A673 (cell line): Measurements from ENCODE around the gene HBD.

ENCODE experiments used
- EZH2 ChIP-seq: fragments of 200-600 bp; sonication (generic); IDR thresholded peaks from 2 replicates; pipeline ENCODE4 v1.6.1; 2017; ENCODE audit warnings: borderline replicate concordance, low read depth, mild to moderate bottlenecking, mixed read lengths, antibody characterized with exemption, low read length; ENCODE audit not compliant: poor library complexity, severe bottlenecking
- TF ChIP-seq, protein P1 (sequence below): fragments of 300-800, 200-600 bp; sonication (generic); conservative IDR thresholded peaks from 2 replicates; pipeline ENCODE4 v1.5.1; 2017; ENCODE audit warnings: low read depth, mild to moderate bottlenecking, antibody characterized with exemption, low read length, moderate library complexity, mixed read lengths

DNA sequence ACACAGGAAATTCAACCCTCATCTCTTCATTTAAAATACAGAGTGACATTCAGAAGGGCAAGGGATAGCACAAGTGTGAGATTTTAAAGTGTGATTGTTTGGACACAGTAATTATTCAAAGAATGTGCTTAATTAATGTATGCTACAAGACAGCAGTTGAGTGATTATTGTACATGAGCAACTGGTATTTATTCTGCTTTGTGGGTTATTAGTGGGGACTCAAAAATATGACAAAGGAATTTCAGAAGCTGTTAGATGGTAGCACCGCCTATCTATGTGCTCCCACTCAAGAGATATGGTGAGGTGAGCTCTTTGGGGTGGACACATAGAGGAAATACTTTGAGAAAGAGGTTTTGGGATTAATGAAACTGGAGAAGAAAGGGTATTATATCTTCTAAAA lies 5.8 kb upstream of the HBD start:
- TF ChIP-seq, protein P1, sequence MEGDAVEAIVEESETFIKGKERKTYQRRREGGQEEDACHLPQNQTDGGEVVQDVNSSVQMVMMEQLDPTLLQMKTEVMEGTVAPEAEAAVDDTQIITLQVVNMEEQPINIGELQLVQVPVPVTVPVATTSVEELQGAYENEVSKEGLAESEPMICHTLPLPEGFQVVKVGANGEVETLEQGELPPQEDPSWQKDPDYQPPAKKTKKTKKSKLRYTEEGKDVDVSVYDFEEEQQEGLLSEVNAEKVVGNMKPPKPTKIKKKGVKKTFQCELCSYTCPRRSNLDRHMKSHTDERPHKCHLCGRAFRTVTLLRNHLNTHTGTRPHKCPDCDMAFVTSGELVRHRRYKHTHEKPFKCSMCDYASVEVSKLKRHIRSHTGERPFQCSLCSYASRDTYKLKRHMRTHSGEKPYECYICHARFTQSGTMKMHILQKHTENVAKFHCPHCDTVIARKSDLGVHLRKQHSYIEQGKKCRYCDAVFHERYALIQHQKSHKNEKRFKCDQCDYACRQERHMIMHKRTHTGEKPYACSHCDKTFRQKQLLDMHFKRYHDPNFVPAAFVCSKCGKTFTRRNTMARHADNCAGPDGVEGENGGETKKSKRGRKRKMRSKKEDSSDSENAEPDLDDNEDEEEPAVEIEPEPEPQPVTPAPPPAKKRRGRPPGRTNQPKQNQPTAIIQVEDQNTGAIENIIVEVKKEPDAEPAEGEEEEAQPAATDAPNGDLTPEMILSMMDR: no peak
- no peak for TF ChIP-seq EZH2
